GM12801 (cell line): Measurements from ENCODE around the gene ULK3.

Experiments used
- CTCF ChIP-seq: IDR thresholded peaks from one replicate; pipeline ENCODE4 v1.5.1; 2011; ENCODE audit warnings: control low read depth; ENCODE audit not compliant: insufficient read length; ENCODE audit errors: extremely low read depth

The ULK3 gene

GRCh38 chr15:74831813-74832495, 11.0 kb downstream of the ULK3 start:
- no peak for TF ChIP-seq CTCF

GRCh38 chr15:74830868-74831267, 12.1 kb downstream of the ULK3 start:
- TF ChIP-seq CTCF: no peak

- TF ChIP-seq CTCF: no peak
Measured at GRCh38 chr15:74829991-74830390, 13.0 kb downstream of the ULK3 start.

GRCh38 chr15:74829486-74829885, 13.5 kb downstream of the ULK3 start:
- TF ChIP-seq CTCF: no peak

- no peak for TF ChIP-seq CTCF
Measured at GRCh38 chr15:74828835-74829234, 14.1 kb downstream of the ULK3 start.

- no peak for TF ChIP-seq CTCF
Measured at GRCh38 chr15:74827614-74828013, 15.3 kb downstream of the ULK3 start.

GRCh38 chr15:74826921-74827320, 16.0 kb downstream of the ULK3 start:
- TF ChIP-seq CTCF: no peak
